Measurements from ENCODE around the gene PPP2CA.
A peak's percentile ranks its signal among the peaks of the same experiment; 100 is the strongest.
"Not testable (repeated sequence)": the region's sequence is repeated elsewhere in the genome, so short reads cannot be mapped to it uniquely, and the experiment has no call there.

The PPP2CA gene

GRCh38 chr5:134203630-134204029 is 22.2 kb downstream of the PPP2CA start:
- DNase-seq: no peak

DNA sequence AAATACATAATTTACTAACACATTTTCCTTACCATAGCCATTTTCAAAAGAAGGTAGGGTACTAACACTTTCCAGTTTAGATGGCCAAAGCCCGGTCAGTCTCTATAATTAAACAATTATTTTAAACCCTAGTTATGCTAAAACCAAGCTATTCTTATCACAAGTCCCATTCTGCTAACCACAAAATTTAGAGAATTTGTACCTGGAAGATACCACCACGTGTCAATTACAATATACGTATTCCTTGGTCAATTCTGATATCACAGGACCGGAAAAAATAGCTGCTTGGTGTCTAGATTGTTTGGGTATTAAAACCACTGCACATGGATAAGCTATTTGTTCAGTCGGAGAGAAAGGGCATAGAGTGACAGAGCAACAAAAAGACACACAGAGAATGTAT is 30.2 kb downstream of the PPP2CA start:
- DNase-seq: no peak

- no peak for DNase-seq
These were observed 36.8 kb downstream of the PPP2CA start for GRCh38 chr5:134189031-134189430.

DNA sequence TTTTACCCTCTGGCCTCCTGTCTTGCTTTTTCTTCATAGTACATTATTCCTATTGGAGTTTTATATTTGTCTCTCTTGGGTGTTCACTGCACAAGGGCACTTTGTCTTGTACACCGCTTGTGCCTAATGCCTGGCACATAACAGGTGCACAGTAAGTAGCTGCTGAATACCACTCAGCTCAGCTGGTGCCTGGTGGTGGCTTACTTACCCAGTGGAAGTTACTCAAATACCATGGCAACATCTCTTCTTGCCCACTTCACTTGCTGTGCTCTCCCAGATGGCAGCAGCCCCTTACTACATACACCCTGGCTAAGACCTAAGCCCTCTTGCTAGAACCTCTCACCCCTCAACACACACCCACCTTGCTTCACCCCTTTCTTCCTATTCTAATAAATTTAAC is 37.8 kb downstream of the PPP2CA start:
- DNase-seq: no peak

DNA sequence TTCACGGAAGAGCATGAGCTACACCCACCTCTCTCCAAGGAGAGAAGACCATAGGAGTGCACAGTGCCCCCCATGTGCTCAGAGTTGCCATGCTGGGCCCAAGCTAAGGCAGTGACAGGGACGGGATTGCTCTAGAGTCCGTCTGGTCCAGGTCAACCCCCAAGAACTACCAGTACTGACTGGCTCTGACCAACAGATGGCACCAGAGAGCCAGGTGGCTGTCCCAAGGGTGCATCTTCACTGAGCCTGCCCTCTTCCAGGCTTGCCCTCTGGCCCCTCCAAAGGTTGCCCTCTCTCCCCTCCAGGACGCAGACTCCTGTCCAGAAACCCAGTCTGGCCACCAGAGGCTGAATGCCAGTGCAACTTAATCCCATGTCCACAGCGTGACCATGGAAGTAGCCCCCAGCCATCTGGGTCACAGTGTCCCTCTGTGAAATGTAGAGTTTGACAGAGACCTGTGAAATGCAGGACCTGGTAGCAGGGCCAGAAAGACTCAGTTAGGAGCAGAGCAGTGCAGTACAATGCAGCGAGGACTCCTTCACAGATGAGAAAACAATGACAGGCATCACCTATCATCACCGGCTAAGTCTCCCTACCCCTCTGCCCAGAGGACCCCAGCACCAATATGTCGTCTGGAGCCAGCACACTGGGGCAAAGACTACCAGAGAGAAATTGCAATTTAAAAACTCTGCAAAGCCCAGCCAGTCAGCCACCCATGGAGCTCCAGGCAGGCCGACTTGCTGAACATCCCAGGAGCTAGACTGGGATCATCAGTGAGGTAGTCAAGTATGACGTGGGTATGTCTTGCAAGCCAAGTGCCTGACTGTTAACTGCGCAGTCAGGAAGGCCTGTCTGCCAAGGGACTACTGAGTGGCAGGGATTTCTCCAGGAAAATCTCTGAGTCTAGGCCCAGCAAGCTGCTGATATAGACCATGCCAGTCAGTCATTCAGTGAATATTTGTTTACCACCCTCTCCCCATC is 41.4 kb downstream of the PPP2CA start:
- DNase-seq: peak in 48 of 56 donors; percentile 2 to 73 (median 31)

DNA sequence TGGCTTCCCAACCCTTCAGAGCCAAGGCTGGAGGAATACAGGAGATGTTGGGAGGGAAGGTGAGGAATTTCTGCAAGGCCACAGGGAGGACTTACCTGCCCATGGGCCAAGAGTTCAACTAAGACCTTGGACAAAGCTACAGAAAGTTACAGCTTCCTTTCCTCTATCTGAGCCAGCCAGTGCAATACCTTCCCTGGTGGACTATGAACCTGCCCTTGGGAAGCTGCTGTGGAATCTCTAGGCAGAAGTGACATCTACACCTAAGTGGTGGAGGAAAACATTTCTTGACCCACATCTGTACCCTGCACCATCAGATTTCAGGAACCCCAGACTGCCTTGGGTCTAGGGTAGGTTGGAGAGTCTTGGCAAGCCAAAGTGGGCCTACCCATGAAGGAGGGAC is 42.4 kb downstream of the PPP2CA start:
- DNase-seq: no peak

GRCh38 chr5:134178096-134178419 is 47.8 kb downstream of the PPP2CA start:
- DNase-seq: no peak

DNA sequence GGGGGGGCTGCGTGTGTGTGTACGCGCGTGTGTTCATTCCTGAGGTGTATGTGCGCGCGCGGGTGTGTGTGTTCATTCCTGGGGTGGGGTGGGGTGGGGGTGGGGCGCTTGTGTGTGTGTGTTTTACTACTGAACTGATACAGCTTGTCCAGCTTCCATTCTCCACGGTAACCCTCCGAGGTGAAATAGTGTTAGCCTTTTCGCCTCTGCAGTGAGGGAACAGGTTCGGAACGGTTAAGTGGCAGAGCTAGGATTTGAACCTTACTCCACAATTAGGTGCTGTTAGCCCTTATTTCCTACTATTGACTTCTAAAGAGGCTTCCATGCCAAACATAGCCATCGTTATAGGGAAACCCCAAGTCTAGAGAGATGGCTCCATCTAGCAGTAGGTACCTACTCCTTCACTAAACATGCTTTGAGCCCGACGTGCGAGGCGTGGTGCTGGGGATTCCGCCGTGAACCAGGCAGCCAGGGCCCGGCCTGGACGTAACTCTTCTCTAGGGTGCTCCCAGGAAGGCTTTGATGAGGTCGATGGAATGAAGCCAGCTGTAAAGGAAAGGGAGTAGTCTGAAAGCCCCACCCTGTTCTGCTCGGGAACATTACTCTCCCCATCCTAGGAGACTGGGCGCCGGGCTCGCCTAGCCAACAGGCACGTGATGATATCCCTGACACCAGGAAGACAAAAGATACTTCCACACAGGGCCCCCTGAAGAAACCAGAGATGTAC is 48.3 kb downstream of the PPP2CA start:
- DNase-seq: peak in 7 of 56 donors; percentile 16 to 82 (median 58)

DNA sequence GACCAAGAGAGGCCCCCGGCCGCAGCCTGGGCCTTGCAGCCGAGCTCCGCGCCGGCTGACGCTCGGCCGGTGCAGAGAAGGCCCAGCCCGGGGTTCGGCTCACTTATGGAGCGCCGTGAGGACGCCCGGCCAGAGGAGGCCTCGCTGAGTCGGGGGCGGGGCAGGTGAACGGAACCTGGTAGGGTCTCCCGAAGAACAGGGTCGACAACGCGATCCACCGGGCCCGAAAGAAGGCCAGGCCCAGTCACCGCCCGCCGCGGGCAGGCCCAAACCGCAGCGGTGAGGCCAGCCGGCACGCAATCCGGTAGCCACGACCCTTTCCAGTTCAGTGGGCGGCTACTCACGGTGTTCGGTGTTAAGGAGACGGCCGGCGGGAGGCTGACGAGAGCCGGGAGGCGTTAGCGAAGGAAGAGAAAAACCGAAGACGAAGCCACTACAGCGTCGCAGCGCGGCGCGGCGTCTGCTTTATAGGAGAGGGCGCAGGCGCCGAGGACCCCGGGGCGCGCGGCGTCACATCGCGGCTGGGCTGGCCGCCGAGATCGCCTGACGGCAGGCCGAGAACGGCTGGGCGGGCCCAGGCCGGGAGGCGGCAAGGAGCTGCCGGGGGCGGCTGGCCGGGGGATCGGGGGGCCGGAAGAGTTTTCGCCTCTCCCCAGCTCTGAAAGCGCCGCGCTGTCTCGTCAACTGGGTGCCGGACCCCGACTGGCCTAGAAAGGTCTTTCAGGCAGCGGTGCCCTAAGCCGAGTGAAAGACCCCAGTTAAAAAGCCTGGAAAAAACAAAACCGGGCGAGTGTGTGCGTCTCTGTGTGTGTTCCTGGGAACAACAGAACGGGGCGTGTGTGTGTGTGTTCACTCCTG is 49.1 kb downstream of the PPP2CA start, which contains the start of gene SKP1:
SKP1 (minus strand) TSS at position 440 of the 858 bp plus-strand sequence. CDS start 2,928 bp downstream, outside the sequence.
- peak in 54 of 56 donors; percentile 41 to 93 (median 78) for DNase-seq

DNA sequence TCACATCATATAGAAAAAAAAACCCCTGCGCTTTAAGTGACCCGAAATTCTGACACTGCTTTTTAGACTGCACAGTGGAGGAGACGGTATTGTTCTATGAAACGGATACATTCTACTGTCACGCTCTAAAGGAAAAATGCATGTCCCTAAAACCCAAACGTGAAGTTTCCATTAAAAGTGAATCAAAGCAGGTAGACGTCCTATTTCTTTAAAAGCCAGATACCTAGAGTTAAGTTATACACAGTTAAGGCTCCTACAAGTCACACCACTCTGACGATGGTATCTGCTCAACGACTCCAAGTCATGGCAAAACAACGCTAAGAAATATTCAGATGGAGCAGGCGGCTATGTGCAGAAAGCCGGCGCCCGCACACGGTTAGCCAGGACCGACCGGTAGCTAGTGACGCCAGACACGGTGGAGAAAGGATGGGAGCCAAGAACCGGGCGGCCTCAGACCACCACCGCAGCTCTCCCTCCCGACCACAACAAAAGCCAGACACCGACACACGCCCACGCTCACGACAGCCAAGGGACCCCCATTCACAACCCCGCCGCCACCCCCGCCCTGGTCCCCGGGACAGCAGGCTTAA is 49.9 kb downstream of the PPP2CA start:
- DNase-seq: peak in 8 of 56 donors; percentile 28 to 67 (median 48)

GRCh38 chr5:134174841-134175839 is 50.7 kb downstream of the PPP2CA start:
- no peak for DNase-seq

GRCh38 chr5:134171972-134172371 is 53.9 kb downstream of the PPP2CA start:
- DNase-seq: peak in 1 of 56 donors; percentile 27

DNA sequence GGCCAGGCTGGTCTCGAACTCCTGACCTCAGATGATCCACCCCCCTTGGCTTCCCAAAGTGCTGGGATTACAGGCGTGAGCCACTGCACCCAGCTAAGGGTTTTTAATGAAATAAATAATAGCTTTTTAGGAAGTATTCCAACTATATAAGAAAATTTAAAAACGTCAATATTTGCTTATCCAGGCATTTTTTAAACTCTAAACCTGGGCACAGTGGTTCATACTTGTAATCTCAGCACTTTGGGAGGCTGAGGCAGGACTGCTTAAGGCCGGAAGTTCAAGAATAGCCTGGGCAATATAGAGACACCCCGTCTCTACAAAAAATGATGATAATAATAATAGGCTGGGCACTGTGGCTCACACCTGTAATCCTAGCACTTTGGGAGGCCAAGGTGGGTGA is 63.3 kb downstream of the PPP2CA start:
- DNase-seq: no peak

- no peak for DNase-seq
These were observed 64.1 kb downstream of the PPP2CA start for GRCh38 chr5:134161513-134162395.

DNA sequence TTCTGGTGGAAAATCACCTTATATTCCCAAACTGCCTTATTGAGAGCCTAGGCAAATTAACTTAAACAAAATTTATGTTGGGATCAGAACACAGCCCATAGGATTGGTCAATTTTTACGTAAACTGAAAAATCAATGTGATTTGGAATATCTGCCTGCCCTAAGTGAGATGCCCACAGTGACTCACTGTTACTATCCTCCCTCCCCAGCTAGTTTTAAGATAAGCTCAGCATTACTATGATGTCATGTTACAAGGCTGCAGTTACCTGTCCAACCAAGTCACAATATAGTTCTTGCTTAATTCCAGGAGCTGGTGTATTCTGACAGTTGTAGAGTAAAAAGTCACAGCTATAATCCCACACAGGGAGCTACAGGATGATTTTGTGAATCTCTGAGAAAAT is 72.2 kb downstream of the PPP2CA start:
- DNase-seq: no peak

GRCh38 chr5:134153241-134153640 is 72.6 kb downstream of the PPP2CA start:
- DNase-seq: no peak

- not testable (repeated sequence) for DNase-seq
These were observed 73.6 kb downstream of the PPP2CA start for GRCh38 chr5:134152173-134152832.

GRCh38 chr5:134151723-134152122 is 74.2 kb downstream of the PPP2CA start:
- no peak for DNase-seq
